GM12801 (cell line): ENCODE results near the gene CDC42BPB.

Experiments used
- TF ChIP-seq, protein P1 (sequence below): IDR thresholded peaks from one replicate; pipeline ENCODE4 v1.5.1; 2011; ENCODE audit warnings: control low read depth; ENCODE audit not compliant: insufficient read length; ENCODE audit errors: extremely low read depth

Gene CDC42BPB

DNA sequence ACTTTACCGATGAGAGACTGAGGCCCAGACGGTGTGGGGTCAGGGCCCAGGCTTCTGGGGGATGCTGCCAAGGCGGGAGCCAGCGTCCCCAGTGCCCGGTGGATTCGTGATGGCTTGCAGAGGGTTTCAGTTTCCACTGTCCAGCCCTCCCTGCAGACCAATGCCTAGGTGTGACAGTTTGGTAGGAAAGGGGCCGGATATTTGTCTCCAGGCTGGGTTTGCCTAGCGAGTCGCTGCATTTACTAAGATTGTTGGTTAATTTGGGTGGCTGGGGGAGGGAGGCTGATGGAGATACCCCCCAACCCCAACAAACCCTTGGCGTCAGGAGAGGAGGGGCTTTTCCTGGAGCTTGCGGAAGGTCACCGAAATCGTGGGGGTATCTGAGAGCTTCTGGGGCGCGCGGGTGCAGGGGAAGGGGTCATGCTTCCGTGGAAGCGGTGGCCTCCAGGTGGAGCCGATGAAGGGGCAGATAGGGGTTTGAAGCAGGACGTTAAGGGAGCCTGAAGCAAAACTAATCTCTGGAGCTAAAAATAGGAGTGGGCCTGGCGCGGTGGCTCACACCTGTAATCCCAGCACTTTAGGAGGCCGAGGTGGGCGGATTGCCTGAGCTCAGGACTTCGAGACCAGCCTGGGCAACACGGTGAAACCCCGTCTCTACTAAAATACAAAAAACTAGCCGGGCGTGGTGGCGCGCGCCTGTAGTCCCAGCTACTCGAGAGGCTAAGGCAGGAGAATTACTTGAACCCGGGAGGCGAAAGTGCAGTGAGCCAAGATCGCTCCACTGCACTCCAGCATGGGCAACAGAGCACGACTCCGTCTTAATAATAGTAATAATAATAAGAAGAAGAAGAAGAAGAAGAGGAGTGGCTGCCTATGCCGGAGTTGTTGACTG lies 1.1 kb upstream of the CDC42BPB start:
- TF ChIP-seq, protein P1, sequence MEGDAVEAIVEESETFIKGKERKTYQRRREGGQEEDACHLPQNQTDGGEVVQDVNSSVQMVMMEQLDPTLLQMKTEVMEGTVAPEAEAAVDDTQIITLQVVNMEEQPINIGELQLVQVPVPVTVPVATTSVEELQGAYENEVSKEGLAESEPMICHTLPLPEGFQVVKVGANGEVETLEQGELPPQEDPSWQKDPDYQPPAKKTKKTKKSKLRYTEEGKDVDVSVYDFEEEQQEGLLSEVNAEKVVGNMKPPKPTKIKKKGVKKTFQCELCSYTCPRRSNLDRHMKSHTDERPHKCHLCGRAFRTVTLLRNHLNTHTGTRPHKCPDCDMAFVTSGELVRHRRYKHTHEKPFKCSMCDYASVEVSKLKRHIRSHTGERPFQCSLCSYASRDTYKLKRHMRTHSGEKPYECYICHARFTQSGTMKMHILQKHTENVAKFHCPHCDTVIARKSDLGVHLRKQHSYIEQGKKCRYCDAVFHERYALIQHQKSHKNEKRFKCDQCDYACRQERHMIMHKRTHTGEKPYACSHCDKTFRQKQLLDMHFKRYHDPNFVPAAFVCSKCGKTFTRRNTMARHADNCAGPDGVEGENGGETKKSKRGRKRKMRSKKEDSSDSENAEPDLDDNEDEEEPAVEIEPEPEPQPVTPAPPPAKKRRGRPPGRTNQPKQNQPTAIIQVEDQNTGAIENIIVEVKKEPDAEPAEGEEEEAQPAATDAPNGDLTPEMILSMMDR = no peak

DNA sequence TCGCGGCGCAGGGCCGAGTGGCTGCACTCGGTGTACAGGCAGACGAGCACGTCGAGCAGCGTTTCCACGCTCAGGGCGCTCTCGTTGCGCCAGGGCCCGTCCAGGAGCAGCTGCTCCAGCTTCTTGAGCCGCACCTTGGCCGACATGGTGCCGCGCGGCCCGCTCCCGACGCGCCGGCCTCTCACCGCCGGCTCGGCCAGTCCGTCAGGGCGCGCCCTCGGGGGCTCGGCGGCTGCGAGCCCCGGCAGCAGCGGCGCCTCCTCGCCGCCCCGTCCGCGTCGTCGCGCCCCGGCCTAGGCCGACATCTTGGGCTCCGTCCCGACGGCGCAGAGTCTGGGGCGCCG lies 349 bp downstream of the CDC42BPB start:
- TF ChIP-seq, protein P1 = no peak

DNA sequence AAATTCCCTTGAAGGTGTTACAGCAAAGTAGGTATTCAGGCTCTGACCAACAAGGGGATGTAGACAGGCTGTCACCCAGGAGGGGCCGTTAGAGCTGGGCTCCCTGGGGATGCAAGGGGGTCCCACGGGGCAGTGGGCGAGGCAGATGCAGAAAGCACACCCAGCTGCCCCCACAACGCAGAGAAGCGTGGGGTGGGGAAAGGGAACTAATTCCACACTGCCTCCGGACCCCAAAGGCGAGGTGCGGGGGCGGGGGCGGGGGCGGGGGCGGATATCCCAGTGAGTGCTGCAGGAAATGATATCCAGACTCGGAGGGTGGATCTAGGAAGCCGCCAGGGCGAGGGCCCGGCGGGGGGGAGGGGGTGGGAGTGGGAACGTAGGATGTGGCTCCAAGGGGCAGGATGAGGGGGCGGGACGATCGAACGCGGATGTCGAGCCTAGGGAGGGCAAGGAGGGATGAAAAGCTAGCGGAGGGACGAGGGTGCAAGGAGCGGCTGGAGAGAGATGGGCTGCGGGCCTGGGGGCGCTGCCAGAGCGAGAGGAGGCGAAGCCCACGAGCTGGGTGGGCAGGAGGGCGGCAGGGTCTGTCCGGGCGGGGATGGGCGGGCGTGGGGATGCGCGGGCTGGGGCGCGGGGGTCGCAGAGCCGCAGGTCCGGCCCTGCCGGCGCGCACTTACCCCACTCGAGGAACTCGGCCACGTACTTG lies 874 bp downstream of the CDC42BPB start:
- TF ChIP-seq, protein P1 = no peak

- TF ChIP-seq, protein P1 = no peak
Observed at GRCh38 chr14:103055695-103056094, 1.7 kb downstream of the CDC42BPB start.

DNA sequence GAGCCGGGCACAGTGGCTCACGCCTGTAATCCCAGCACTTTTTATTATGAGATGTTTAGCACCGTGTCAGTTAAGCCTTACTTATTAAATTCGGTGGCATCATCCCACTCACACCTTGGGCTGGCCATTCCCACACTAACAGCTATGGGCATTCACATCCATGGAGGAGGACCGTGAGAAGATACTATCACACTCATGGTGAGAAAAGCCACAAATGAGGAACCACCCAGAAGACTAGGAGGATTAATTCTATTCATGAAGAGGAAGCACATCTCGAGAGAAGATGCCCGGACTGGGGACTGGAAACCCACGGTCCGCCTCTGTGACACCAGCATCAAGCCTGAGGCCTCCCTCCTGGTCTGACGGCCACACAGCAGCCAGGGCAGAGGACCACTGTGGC lies 4.9 kb downstream of the CDC42BPB start:
- TF ChIP-seq, protein P1 = no peak

GRCh38 chr14:103050935-103051334 lies 6.4 kb downstream of the CDC42BPB start:
- TF ChIP-seq, protein P1 = no peak

DNA sequence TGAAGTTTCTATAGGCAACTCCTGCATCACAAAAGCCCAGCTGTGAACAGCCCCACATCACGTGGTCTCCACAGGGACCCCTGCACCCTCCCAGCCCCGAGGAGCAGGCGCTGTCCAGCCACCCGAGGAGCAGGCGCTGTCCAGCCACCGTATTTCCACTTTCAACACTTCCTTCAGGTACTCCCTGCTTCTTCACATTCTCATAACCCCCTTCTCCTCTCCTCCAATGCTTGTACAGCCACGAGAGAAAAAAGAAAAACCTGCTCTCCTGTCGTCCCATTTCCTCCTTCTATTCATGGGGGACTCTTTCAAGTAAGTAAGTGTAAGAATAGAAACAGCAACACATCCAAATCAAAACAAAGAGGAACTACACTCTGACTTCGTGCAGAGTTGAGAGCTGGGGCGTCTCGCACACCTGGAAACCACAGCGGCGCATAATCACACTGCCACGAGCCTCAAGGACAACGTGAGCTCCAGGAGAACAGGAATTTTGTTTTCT lies 11.9 kb downstream of the CDC42BPB start:
- TF ChIP-seq, protein P1 = no peak
